GM12864 (cell line): ENCODE data around the gene ZNF329.

Source experiments
- DNase-seq: peaks from one replicate; pipeline ENCODE4 v3.0.0-alpha.2; 2011; ENCODE audit warnings: low read depth
- H3K4me3 ChIP-seq: 2 replicates; pipeline ENCODE4 v1.5.1; 2011; ENCODE audit warnings: mild to moderate bottlenecking, low read depth, low read length, control low read depth
- CTCF ChIP-seq: IDR thresholded peaks from 2 replicates; pipeline ENCODE4 v1.5.1; 2011; ENCODE audit warnings: low read depth, mild to moderate bottlenecking, moderate library complexity, low read length, control low read depth, inconsistent platforms; ENCODE audit errors: missing control alignments

The ZNF329 gene

GRCh38 chr19:58097349-58097748 lies 53.2 kb downstream of the ZNF329 start:
- H3K4me3 ChIP-seq = no peak overlapping the region
- TF ChIP-seq CTCF = no peak
- DNase-seq = no peak

GRCh38 chr19:58096884-58097283 lies 53.7 kb downstream of the ZNF329 start:
- H3K4me3 ChIP-seq = no peak overlapping the region
- no peak for DNase-seq
- no peak for TF ChIP-seq CTCF

- no peak for TF ChIP-seq CTCF
- no peak for DNase-seq
- no peak overlapping the region for H3K4me3 ChIP-seq
Measured at GRCh38 chr19:58095328-58095727, 55.3 kb downstream of the ZNF329 start.

GRCh38 chr19:58093071-58093470 lies 57.5 kb downstream of the ZNF329 start:
- no peak for DNase-seq
- TF ChIP-seq CTCF = no peak
- no peak overlapping the region for H3K4me3 ChIP-seq

- DNase-seq = no peak
- TF ChIP-seq CTCF = no peak
- H3K4me3 ChIP-seq = no peak overlapping the region
Measured at GRCh38 chr19:58091251-58091995, 59.2 kb downstream of the ZNF329 start.

GRCh38 chr19:58089846-58090245 lies 60.7 kb downstream of the ZNF329 start:
- DNase-seq = no peak
- TF ChIP-seq CTCF = no peak
- no peak overlapping the region for H3K4me3 ChIP-seq

- no peak for DNase-seq
- no peak for TF ChIP-seq CTCF
- no peak overlapping the region for H3K4me3 ChIP-seq
Measured at GRCh38 chr19:58088521-58089052, 62.0 kb downstream of the ZNF329 start.
